PC-9 (cell line): ENCODE results near the gene SPRING1. TPM values are rescaled to one million over a fixed set of nuclear protein-coding genes. Genes with fewer than 3 reads are reported as not detected.

ENCODE experiments used
- BruUV-seq: library from RNA; stranded (reverse); fragments of 400-500 nt; replicated peaks from 2 replicates; lab custom pipeline; 2021; lab: Mats Ljungman, UMichigan
- CTCF ChIA-PET: fragments of 300-600 bp; sonication (Branson Sonifier 250); formaldehyde crosslinking; loops from one replicate; lab custom pipeline; 2022; ENCODE audit warnings: antibody characterized with exemption; lab: Charles Lee
- POLR2A ChIA-PET: fragments of 300-600 bp; sonication (Branson Sonifier 250); formaldehyde crosslinking; loops from one replicate; lab custom pipeline; 2022; ENCODE audit warnings: antibody characterized with exemption; ENCODE audit not compliant: unreplicated experiment; lab: Charles Lee
- DNase-seq, 2 experiments: peaks; one replicate each; pipeline versions ENCODE4 v3.0.0 to v3.0.0-alpha.2; 2015 to 2022; ENCODE audit warnings: mixed read lengths in 1 of 2
- H2AFZ ChIP-seq: fragments of 200-600 bp; sonication (generic); 2 replicates; pipeline ENCODE4 v1.8.1; 2017; ENCODE audit warnings: antibody characterized with exemption
- H3F3A ChIP-seq: fragments of 200-600 bp; sonication (generic); 2 replicates; pipeline ENCODE4 v1.8.1; 2017; ENCODE audit warnings: antibody characterized with exemption, mild to moderate bottlenecking, low read depth; ENCODE audit not compliant: insufficient read depth
- H3K27ac ChIP-seq: fragments of 200-600 bp; sonication (generic); 2 replicates; pipeline ENCODE4 v1.6.1; 2016; ENCODE audit warnings: mixed run types
- H3K27me3 ChIP-seq: fragments of 200-600 bp; sonication (generic); 2 replicates; pipeline ENCODE4 v1.6.1; 2016; ENCODE audit warnings: low read depth, mixed run types; ENCODE audit not compliant: insufficient read depth
- H3K36me3 ChIP-seq: fragments of 200-600 bp; sonication (generic); 2 replicates; pipeline ENCODE4 v1.6.1; 2016; ENCODE audit warnings: low read depth, mixed run types
- H3K4me1 ChIP-seq: fragments of 200-600 bp; sonication (generic); replicated peaks from 2 replicates; pipeline ENCODE4 v1.6.1; 2016; ENCODE audit warnings: mixed run types; ENCODE audit not compliant: insufficient read depth
- H3K4me2 ChIP-seq: fragments of 200-600 bp; sonication (generic); 2 replicates; pipeline ENCODE4 v1.6.1; 2017; ENCODE audit warnings: mixed run types
- H3K4me3 ChIP-seq: fragments of 200-600 bp; sonication (generic); 2 replicates; pipeline ENCODE4 v1.6.1; 2016; ENCODE audit warnings: mixed run types
- H3K79me2 ChIP-seq: fragments of 200-600 bp; sonication (generic); 2 replicates; pipeline ENCODE4 v1.6.1; 2017; ENCODE audit warnings: low read depth, mixed run types
- H3K9me2 ChIP-seq: fragments of 200-600 bp; sonication (generic); 2 replicates; pipeline ENCODE4 v1.8.1; 2017; ENCODE audit warnings: mild to moderate bottlenecking; ENCODE audit not compliant: insufficient read depth
- H3K9me3 ChIP-seq: fragments of 200-600 bp; sonication (generic); 2 replicates; pipeline ENCODE4 v1.8.1; 2016; ENCODE audit warnings: low read depth; ENCODE audit not compliant: insufficient read depth
- H4K20me1 ChIP-seq: fragments of 200-600 bp; sonication (generic); 2 replicates; pipeline ENCODE4 v1.8.1; 2017; ENCODE audit not compliant: insufficient read depth
- CTCF ChIP-seq: fragments of 200-600 bp; sonication (generic); conservative IDR thresholded peaks from 2 replicates; pipeline ENCODE4 v1.6.1; 2017; ENCODE audit warnings: mixed run types, antibody characterized with exemption, mild to moderate bottlenecking, moderate library complexity
- EZH2 ChIP-seq: fragments of 200-600 bp; sonication (generic); IDR thresholded peaks from 2 replicates; pipeline ENCODE4 v1.8.0; 2017; ENCODE audit warnings: antibody characterized with exemption, low read depth
- intact Hi-C: fragments of 100-400 bp; cut with micrococcal nuclease; formaldehyde crosslinking; loops from one replicate; pipeline ENCODE4 v1.10.0; 2022; ENCODE audit not compliant: unreplicated experiment
- total RNA-seq: library from RNA; stranded (reverse); gene quantifications from 2 replicates; pipeline ENCODE4 v1.2.3, GENCODE V29; 2021

Gene SPRING1
- total RNA-seq, 1 experiment from 2014 or later, result 29.3 TPM

- Histone ChIP-seq H3K27ac (no peak overlapping the region), H3K4me1 (no peaks in the 10 kb centered on the region), H3K4me2 (no peak overlapping the region), H4K20me1 (peaks cover 5% of the 10 kb centered on the region; the same call in 1 of the 2 replicates), H3K9me2 (no peaks in the 10 kb centered on the region), H3K36me3 (no peaks in the 10 kb centered on the region), H3K79me2 (no peaks in the 10 kb centered on the region), H3K9me3 (no peaks in the 10 kb centered on the region), H3K27me3 (no peaks in the 10 kb centered on the region), H2AFZ (no peak overlapping the region), H3F3A (no peaks in the 10 kb centered on the region), H3K4me3 (no peak overlapping the region)
- TF ChIP-seq EZH2 (no peak), CTCF (no peak)
- no TSS peak for BruUV-seq
- POLR2A ChIA-PET, result no interaction called here
- no peak for DNase-seq
- intact Hi-C loops, result no loop called here
- CTCF ChIA-PET, result no interaction called here
Observed at GRCh38 chr12:116712458-116713303, 25.2 kb downstream of the SPRING1 start.

DNA sequence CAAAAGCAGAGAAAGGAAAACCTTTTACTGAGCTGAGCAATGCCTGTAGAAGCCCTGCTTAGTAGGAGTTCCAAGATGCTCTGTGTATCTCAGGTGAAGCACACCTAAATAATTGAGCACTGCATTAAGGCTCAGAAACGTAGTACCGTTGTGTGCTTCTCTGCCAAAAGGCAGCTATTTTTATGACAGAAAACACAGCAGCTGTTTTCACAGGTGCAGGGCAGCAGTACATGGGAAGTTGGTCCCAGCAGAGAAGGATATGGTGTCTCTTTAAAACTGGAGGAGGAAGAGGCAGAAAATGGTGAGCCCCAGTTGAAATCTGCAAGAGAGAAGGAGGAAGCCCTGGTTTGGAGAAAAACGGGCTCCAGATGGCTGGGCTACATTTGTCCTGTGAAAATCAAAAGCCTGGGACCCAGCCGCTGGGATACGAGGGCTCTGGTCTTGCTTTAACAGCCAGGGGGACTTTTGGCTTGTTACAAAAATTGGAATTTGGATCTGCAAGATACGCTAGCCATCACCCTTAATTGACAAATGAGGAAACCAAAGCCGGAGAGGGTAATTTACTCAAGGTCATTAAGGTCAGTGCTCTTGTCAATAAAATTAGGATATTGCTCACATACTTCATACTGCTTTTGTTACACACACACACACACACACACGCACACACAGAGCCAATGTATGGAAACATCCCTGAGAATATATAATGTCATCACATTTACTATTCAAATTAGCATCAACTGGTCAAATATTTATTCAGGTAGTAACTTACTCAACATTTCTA lies 27.3 kb downstream of the SPRING1 start:
- Histone ChIP-seq H3K27ac (no peak overlapping the region), H3K27me3 (no peaks in the 10 kb centered on the region), H2AFZ (no peak overlapping the region), H3F3A (no peaks in the 10 kb centered on the region), H3K4me2 (no peak overlapping the region), H3K79me2 (no peaks in the 10 kb centered on the region), H3K4me3 (no peak overlapping the region), H3K9me3 (no peaks in the 10 kb centered on the region), H4K20me1 (peaks cover 5% of the 10 kb centered on the region; the same call in 1 of the 2 replicates), H3K9me2 (no peaks in the 10 kb centered on the region), H3K36me3 (no peaks in the 10 kb centered on the region), H3K4me1 (no peaks in the 10 kb centered on the region)
- CTCF ChIA-PET, result interaction anchor here (0.6 kb wide), 1 partner anchor 410 kb away, joined by 9 read pairs; no protein-coding TSS in a partner anchor
- TF ChIP-seq EZH2 (no peak), CTCF (no peak)
- POLR2A ChIA-PET, result no interaction called here
- no peak for DNase-seq
- BruUV-seq, result no TSS peak
- intact Hi-C loops, result no loop called here

GRCh38 chr12:116709768-116710167 lies 28.1 kb downstream of the SPRING1 start:
- POLR2A ChIA-PET, result no interaction called here
- H3K27ac ChIP-seq, result no peak overlapping the region

More at GRCh38 chr12:116709768-116710167, 28.1 kb downstream of the SPRING1 start:
- no peaks in the 10 kb centered on the region for H3K27me3 ChIP-seq
- CTCF ChIA-PET, result interaction anchor here (0.5 to 1.1 kb wide), 4 partner anchors 175 to 574 kb away, joined by 3 to 9 read pairs (median 3); no protein-coding TSS in a partner anchor
- peaks cover 5% of the 10 kb centered on the region; the same call in 1 of the 2 replicates for H4K20me1 ChIP-seq
- BruUV-seq, result no TSS peak
- H3K36me3 ChIP-seq, result no peaks in the 10 kb centered on the region
- no peaks in the 10 kb centered on the region for H3K9me3 ChIP-seq
- no peak overlapping the region for H3K4me3 ChIP-seq
- TF ChIP-seq CTCF (no peak), EZH2 (no peak)
- no peaks in the 10 kb centered on the region for H3K4me1 ChIP-seq
- H3K9me2 ChIP-seq, result no peaks in the 10 kb centered on the region
- no peak for DNase-seq
- no peaks in the 10 kb centered on the region for H3K79me2 ChIP-seq
- intact Hi-C loops, result loop anchor here (1.0 to 10.0 kb wide), 6 partner anchors 173 to 792 kb away; no protein-coding TSS in a partner anchor
- no peak overlapping the region for H3K4me2 ChIP-seq
- H3F3A ChIP-seq, result no peaks in the 10 kb centered on the region
- H2AFZ ChIP-seq, result no peak overlapping the region
